Fibroblast of lung (primary cell): ENCODE measurements around the gene ACTL9.

ENCODE experiments used
- EZH2 ChIP-seq: IDR thresholded peaks from 2 replicates; pipeline ENCODE4 v1.5.1; 2012; ENCODE audit warnings: low read length, control low read depth, mild to moderate bottlenecking; ENCODE audit errors: missing control alignments
- TF ChIP-seq, protein P1 (sequence below), 2 donors: IDR thresholded peaks in 1 of 2; conservative IDR thresholded peaks in 1 of 2; 1 replicate in 1 of 2; 2 replicates in 1 of 2; pipeline ENCODE4 v1.5.1; 2011 to 2012; ENCODE audit warnings: low read length in 2 of 2, control low read depth in 1 of 2, inconsistent platforms in 1 of 2, low read depth in 1 of 2, mild to moderate bottlenecking in 1 of 2

DNA sequence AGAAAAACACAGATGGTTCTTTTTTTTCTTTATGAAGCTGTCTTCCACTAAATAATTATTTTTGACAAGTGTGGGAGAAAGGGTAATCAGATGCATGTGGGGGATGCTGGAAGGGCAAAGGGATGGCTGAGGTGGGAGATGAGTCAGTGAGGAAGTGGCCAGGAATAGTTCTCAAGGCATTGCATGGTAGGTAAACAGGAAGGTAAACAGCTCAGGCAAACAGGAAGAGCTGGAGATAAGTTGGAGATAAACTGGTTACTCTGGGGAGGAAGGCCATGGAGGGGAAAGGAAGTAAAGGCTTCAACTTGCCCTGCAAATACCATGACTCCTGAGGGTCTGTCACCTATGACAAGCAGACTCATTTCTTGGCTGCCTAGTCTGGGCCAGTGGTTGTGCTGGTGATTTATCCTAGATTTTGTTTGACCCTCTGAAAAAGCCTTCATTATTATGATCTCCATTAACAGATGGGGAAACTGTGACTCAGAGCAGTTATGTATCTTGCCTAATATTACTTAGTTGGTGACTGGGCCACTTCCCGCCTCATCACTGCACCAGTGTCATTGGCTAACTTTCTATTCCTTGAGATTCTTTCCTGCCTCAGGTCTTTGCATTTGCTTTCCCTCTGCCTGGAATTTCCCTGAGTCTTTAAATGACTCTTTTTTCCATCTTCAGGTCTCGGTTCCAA is 17.1 kb downstream of the ACTL9 start:
- TF ChIP-seq, protein P1, sequence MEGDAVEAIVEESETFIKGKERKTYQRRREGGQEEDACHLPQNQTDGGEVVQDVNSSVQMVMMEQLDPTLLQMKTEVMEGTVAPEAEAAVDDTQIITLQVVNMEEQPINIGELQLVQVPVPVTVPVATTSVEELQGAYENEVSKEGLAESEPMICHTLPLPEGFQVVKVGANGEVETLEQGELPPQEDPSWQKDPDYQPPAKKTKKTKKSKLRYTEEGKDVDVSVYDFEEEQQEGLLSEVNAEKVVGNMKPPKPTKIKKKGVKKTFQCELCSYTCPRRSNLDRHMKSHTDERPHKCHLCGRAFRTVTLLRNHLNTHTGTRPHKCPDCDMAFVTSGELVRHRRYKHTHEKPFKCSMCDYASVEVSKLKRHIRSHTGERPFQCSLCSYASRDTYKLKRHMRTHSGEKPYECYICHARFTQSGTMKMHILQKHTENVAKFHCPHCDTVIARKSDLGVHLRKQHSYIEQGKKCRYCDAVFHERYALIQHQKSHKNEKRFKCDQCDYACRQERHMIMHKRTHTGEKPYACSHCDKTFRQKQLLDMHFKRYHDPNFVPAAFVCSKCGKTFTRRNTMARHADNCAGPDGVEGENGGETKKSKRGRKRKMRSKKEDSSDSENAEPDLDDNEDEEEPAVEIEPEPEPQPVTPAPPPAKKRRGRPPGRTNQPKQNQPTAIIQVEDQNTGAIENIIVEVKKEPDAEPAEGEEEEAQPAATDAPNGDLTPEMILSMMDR (conservative IDR thresholded peaks at IDR 0.05 in 1 of 2, IDR thresholded peaks at IDR 0.05 in 1 of 2; ENCODE audit: low read depth in 1 of 2, low read length in 2 of 2), result no peak
- TF ChIP-seq EZH2, result no peak
